GM23338 (cell line): Measurements from ENCODE around the gene CACNA2D3. TPM values are rescaled to one million over a fixed set of nuclear protein-coding genes. Genes with fewer than 3 reads are reported as not detected.

ENCODE experiments used
- ATAC-seq: fragments of 200-7000 bp; cut with Tn5 transposase; 3 replicates; pipeline ENCODE4 v1.9.1; 2020
- DNase-seq: peaks from one replicate; pipeline ENCODE4 v3.0.0-alpha.2; 2015; ENCODE audit warnings: low spot score
- H2AFZ ChIP-seq: fragments of 200-600 bp; sonication (generic); 2 replicates; pipeline ENCODE4 v1.8.0; 2016; ENCODE audit warnings: antibody characterized with exemption, mild to moderate bottlenecking, moderate library complexity
- H3F3A ChIP-seq: fragments of 200-600 bp; sonication (generic); replicated peaks from 2 replicates; pipeline ENCODE4 v1.8.0; 2017; ENCODE audit warnings: antibody characterized with exemption, mixed run types, low read depth
- H3K27ac ChIP-seq: fragments of 200-600 bp; sonication (generic); 2 replicates; pipeline ENCODE4 v1.6.1; 2016; ENCODE audit warnings: low read depth
- H3K27me3 ChIP-seq: fragments of 200-600 bp; sonication (generic); 2 replicates; pipeline ENCODE4 v1.8.0; 2016; ENCODE audit warnings: mild to moderate bottlenecking, mixed run types, moderate library complexity; ENCODE audit not compliant: insufficient read depth
- H3K36me3 ChIP-seq: fragments of 200-600 bp; sonication (generic); 2 replicates; pipeline ENCODE4 v1.8.0; 2016; ENCODE audit warnings: mild to moderate bottlenecking; ENCODE audit not compliant: insufficient read depth
- H3K4me1 ChIP-seq: fragments of 200-600 bp; sonication (generic); 2 replicates; pipeline ENCODE4 v1.8.0; 2016; ENCODE audit warnings: mild to moderate bottlenecking, moderate library complexity; ENCODE audit not compliant: insufficient read depth
- H3K4me2 ChIP-seq: fragments of 200-600 bp; sonication (generic); 2 replicates; pipeline ENCODE4 v1.7.1; 2017; ENCODE audit warnings: mixed run types
- H3K4me3 ChIP-seq: fragments of 200-600 bp; sonication (generic); 2 replicates; pipeline ENCODE4 v1.6.1; 2016; ENCODE audit warnings: mixed run types
- H3K79me2 ChIP-seq: fragments of 200-600 bp; sonication (generic); replicated peaks from 2 replicates; pipeline ENCODE4 v1.8.0; 2017; ENCODE audit warnings: mild to moderate bottlenecking; ENCODE audit not compliant: insufficient read depth
- H3K9me2 ChIP-seq: fragments of 200-600 bp; sonication (generic); 2 replicates; pipeline ENCODE4 v1.8.0; 2017; ENCODE audit not compliant: insufficient read depth
- H4K20me1 ChIP-seq: fragments of 200-600 bp; sonication (generic); replicated peaks from 2 replicates; pipeline ENCODE4 v1.8.0; 2017; ENCODE audit warnings: mild to moderate bottlenecking; ENCODE audit not compliant: insufficient read depth
- H3K27ac Mint-ChIP-seq: 2 replicates; pipeline ENCODE4 v1.8.0; 2020; ENCODE audit warnings: inconsistent platforms, mild to moderate bottlenecking, moderate library complexity, mixed read lengths
- H3K27me3 Mint-ChIP-seq: 3 replicates; pipeline ENCODE4 v1.8.0; 2022; ENCODE audit warnings: low read depth, mild to moderate bottlenecking, moderate library complexity, mixed read lengths, inconsistent platforms; ENCODE audit not compliant: insufficient read depth, poor library complexity
- H3K36me3 Mint-ChIP-seq: 3 replicates; pipeline ENCODE4 v1.8.0; 2021; ENCODE audit warnings: low read depth, mild to moderate bottlenecking, inconsistent platforms, moderate library complexity, mixed read lengths
- H3K4me1 Mint-ChIP-seq: 3 replicates; pipeline ENCODE4 v1.8.0; 2020; ENCODE audit warnings: mild to moderate bottlenecking, inconsistent platforms, mixed read lengths
- H3K4me3 Mint-ChIP-seq: 3 replicates; pipeline ENCODE4 v1.8.0; 2021; ENCODE audit warnings: moderate library complexity, mild to moderate bottlenecking, inconsistent platforms, mixed read lengths
- H3K9me3 Mint-ChIP-seq: 3 replicates; pipeline ENCODE4 v1.8.0; 2020; ENCODE audit warnings: moderate library complexity, mild to moderate bottlenecking, inconsistent platforms, mixed read lengths
- CREB1 ChIP-seq: fragments of 250-450 bp; sonication (Bioruptor Pico); IDR thresholded peaks from 2 replicates; pipeline ENCODE4 v1.5.0; 2020; ENCODE audit warnings: low read depth, mild to moderate bottlenecking, moderate library complexity
- ETS1 ChIP-seq: IDR thresholded peaks from 2 replicates; pipeline ENCODE4 v1.6.1; 2016; ENCODE audit warnings: antibody characterized with exemption
- EZH2 ChIP-seq: fragments of 200-600 bp; sonication (generic); IDR thresholded peaks from one replicate; pipeline ENCODE4 v1.8.0; 2017; ENCODE audit warnings: antibody characterized with exemption, mild to moderate bottlenecking, low read depth; ENCODE audit not compliant: unreplicated experiment
- EZH2phosphoT487 ChIP-seq: fragments of 200-600 bp; sonication (generic); IDR thresholded peaks from one replicate; pipeline ENCODE4 v1.8.1; 2018; ENCODE audit warnings: antibody characterized with exemption; ENCODE audit not compliant: unreplicated experiment
- JUNB ChIP-seq: IDR thresholded peaks from one replicate; pipeline ENCODE4 v1.6.1; 2016; ENCODE audit warnings: antibody characterized with exemption; ENCODE audit not compliant: unreplicated experiment
- NANOG ChIP-seq: IDR thresholded peaks from 2 replicates; pipeline ENCODE4 v1.6.1; 2016; ENCODE audit warnings: antibody characterized with exemption, borderline replicate concordance
- STAT1 ChIP-seq: IDR thresholded peaks from one replicate; pipeline ENCODE4 v1.6.1; 2016; ENCODE audit warnings: antibody characterized with exemption; ENCODE audit not compliant: unreplicated experiment
- ZNF114 ChIP-seq: fragments of 250-450 bp; sonication (Bioruptor Pico); IDR thresholded peaks from 2 replicates; pipeline ENCODE4 v1.5.0; 2020; ENCODE audit warnings: mild to moderate bottlenecking, moderate library complexity
- polyA plus RNA-seq: library from polyadenylated mRNA; unstranded; fragments of >200 nt; fragmentation: Nextera tagmentation; extraction: Ambion mirVana; gene quantifications from 2 replicates; pipeline ENCODE4 v1.2.1, GENCODE V29; 2016
- total RNA-seq: library from RNA; depleted of rRNA; stranded (reverse); fragments of >200 nt; shearing (Covaris generic); gene quantifications from 2 replicates; pipeline ENCODE4 v1.2.3, GENCODE V29; 2014
- TF ChIP-seq, protein P1 (sequence below): IDR thresholded peaks from one replicate; pipeline ENCODE4 v1.6.1; 2018; ENCODE audit warnings: antibody characterized with exemption; ENCODE audit not compliant: unreplicated experiment
- TF ChIP-seq, protein P2 (sequence below), 2 experiments: fragments of 200-600 bp in 1 of 2; sonication (generic) in 1 of 2; conservative IDR thresholded peaks; 2 replicates each; pipeline versions ENCODE4 v1.5.1 to v1.6.1; 2016 to 2017; ENCODE audit warnings: antibody characterized with exemption in 2 of 2, low read depth in 2 of 2, mild to moderate bottlenecking in 2 of 2, moderate library complexity in 1 of 2

The CACNA2D3 gene
- total and polyA plus RNA-seq, 2 experiments from 2014 or later = 2.2 to 2.3 TPM

- Histone ChIP-seq H3K4me1 (no peaks in the 10 kb centered on the region), H3K4me3 (no peak overlapping the region), H3K4me2 (no peak overlapping the region), H3F3A (no peaks in the 10 kb centered on the region), H3K36me3 (no peaks in the 10 kb centered on the region), H4K20me1 (no peaks in the 10 kb centered on the region), H2AFZ (no peak overlapping the region), H3K79me2 (no peaks in the 10 kb centered on the region), H3K9me2 (no peaks in the 10 kb centered on the region), H3K27ac (no peak overlapping the region), H3K27me3 (no peaks in the 10 kb centered on the region)
- Mint-ChIP-seq H3K4me1 (peaks cover 7% of the 10 kb centered on the region; the same call in 1 of the 3 replicates), H3K4me3 (no peak overlapping the region), H3K36me3 (peaks cover 3% of the 10 kb centered on the region; the same call in 2 of the 3 replicates), H3K27me3 (peaks cover 6% of the 10 kb centered on the region), H3K9me3 (no peaks in the 10 kb centered on the region), H3K27ac (no peak overlapping the region)
- DNase-seq (no peak), ATAC-seq (no peak)
- TF ChIP-seq EZH2phosphoT487 (no peak), CREB1 (CRISPR knock-in tag) (no peak), STAT1 (no peak), EZH2 (no peak), ETS1 (no peak)
- TF ChIP-seq, protein P1, sequence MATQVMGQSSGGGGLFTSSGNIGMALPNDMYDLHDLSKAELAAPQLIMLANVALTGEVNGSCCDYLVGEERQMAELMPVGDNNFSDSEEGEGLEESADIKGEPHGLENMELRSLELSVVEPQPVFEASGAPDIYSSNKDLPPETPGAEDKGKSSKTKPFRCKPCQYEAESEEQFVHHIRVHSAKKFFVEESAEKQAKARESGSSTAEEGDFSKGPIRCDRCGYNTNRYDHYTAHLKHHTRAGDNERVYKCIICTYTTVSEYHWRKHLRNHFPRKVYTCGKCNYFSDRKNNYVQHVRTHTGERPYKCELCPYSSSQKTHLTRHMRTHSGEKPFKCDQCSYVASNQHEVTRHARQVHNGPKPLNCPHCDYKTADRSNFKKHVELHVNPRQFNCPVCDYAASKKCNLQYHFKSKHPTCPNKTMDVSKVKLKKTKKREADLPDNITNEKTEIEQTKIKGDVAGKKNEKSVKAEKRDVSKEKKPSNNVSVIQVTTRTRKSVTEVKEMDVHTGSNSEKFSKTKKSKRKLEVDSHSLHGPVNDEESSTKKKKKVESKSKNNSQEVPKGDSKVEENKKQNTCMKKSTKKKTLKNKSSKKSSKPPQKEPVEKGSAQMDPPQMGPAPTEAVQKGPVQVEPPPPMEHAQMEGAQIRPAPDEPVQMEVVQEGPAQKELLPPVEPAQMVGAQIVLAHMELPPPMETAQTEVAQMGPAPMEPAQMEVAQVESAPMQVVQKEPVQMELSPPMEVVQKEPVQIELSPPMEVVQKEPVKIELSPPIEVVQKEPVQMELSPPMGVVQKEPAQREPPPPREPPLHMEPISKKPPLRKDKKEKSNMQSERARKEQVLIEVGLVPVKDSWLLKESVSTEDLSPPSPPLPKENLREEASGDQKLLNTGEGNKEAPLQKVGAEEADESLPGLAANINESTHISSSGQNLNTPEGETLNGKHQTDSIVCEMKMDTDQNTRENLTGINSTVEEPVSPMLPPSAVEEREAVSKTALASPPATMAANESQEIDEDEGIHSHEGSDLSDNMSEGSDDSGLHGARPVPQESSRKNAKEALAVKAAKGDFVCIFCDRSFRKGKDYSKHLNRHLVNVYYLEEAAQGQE = no peak
Observed at GRCh38 chr3:54528668-54529067, 406.3 kb downstream of the CACNA2D3 start.

GRCh38 chr3:54530091-54530490, 407.7 kb downstream of the CACNA2D3 start:
- H3K27me3 Mint-ChIP-seq = peaks cover 6% of the 10 kb centered on the region
- H3K4me1 Mint-ChIP-seq = peaks cover 7% of the 10 kb centered on the region; the same call in 1 of the 3 replicates
- Histone ChIP-seq H3K36me3 (no peaks in the 10 kb centered on the region), H4K20me1 (no peaks in the 10 kb centered on the region), H3K79me2 (no peaks in the 10 kb centered on the region), H3K4me3 (no peak overlapping the region), H2AFZ (no peak overlapping the region), H3F3A (no peaks in the 10 kb centered on the region), H3K27me3 (no peaks in the 10 kb centered on the region), H3K4me2 (no peak overlapping the region), H3K27ac (no peak overlapping the region), H3K4me1 (no peaks in the 10 kb centered on the region), H3K9me2 (no peaks in the 10 kb centered on the region)
- no peak overlapping the region for H3K4me3 Mint-ChIP-seq
- ATAC-seq (no peak), DNase-seq (no peak)
- peaks cover 3% of the 10 kb centered on the region; the same call in 2 of the 3 replicates for H3K36me3 Mint-ChIP-seq
- H3K9me3 Mint-ChIP-seq = no peaks in the 10 kb centered on the region
- no peak overlapping the region for H3K27ac Mint-ChIP-seq
- TF ChIP-seq EZH2phosphoT487 (no peak), ZNF114 (CRISPR knock-in tag) (no peak), NANOG (no peak), JUNB (no peak)
- TF ChIP-seq, protein P2, sequence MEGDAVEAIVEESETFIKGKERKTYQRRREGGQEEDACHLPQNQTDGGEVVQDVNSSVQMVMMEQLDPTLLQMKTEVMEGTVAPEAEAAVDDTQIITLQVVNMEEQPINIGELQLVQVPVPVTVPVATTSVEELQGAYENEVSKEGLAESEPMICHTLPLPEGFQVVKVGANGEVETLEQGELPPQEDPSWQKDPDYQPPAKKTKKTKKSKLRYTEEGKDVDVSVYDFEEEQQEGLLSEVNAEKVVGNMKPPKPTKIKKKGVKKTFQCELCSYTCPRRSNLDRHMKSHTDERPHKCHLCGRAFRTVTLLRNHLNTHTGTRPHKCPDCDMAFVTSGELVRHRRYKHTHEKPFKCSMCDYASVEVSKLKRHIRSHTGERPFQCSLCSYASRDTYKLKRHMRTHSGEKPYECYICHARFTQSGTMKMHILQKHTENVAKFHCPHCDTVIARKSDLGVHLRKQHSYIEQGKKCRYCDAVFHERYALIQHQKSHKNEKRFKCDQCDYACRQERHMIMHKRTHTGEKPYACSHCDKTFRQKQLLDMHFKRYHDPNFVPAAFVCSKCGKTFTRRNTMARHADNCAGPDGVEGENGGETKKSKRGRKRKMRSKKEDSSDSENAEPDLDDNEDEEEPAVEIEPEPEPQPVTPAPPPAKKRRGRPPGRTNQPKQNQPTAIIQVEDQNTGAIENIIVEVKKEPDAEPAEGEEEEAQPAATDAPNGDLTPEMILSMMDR (conservative IDR thresholded peaks at IDR 0.05; ENCODE audit: low read depth in 2 of 2) = no peak
